Astrocyte of the spinal cord (primary cell): ENCODE data around the gene SHC3.
A peak's percentile ranks its signal among the peaks of the same experiment; 100 is the strongest.

ENCODE experiments used
- DNase-seq: peaks from one replicate; pipeline ENCODE4 v3.0.0; 2011; ENCODE audit warnings: low read depth, low spot score
- H3K4me3 ChIP-seq: 2 replicates; pipeline ENCODE4 v1.5.1; 2011; ENCODE audit warnings: low read depth, mild to moderate bottlenecking, low read length, moderate library complexity
- CTCF ChIP-seq: IDR thresholded peaks from 2 replicates; pipeline ENCODE4 v1.5.1; 2012; ENCODE audit warnings: low read depth, mild to moderate bottlenecking, low read length, inconsistent platforms
- in situ Hi-C: cut with HindIII; loops from 2 replicates; pipeline ENCODE4 v1.10.0; 2017; ENCODE audit warnings: low sequenced_read_pairs

Gene SHC3

GRCh38 chr9:89044104-89044503 lies 134.5 kb downstream of the SHC3 start:
- H3K4me3 ChIP-seq, result no peak overlapping the region
- in situ Hi-C loops, result no loop called here
- no peak for TF ChIP-seq CTCF
- no peak for DNase-seq

GRCh38 chr9:89042984-89043383 lies 135.6 kb downstream of the SHC3 start:
- DNase-seq, result no peak
- no peak for TF ChIP-seq CTCF
- H3K4me3 ChIP-seq, result no peak overlapping the region
- in situ Hi-C loops, result no loop called here

GRCh38 chr9:89039664-89040063 lies 139.0 kb downstream of the SHC3 start:
- TF ChIP-seq CTCF, result no peak
- no peak for DNase-seq
- in situ Hi-C loops, result no loop called here
- H3K4me3 ChIP-seq, result no peak overlapping the region

- TF ChIP-seq CTCF, result no peak
- in situ Hi-C loops, result no loop called here
- H3K4me3 ChIP-seq, result no peak overlapping the region
- DNase-seq, result no peak
Measured at GRCh38 chr9:89039104-89039465, 139.5 kb downstream of the SHC3 start.

GRCh38 chr9:89038382-89039103 lies 140.1 kb downstream of the SHC3 start:
- in situ Hi-C loops, result no loop called here
- no peak for TF ChIP-seq CTCF
- H3K4me3 ChIP-seq, result no peak overlapping the region
- peak; percentile 85 for DNase-seq

GRCh38 chr9:89037891-89038290 lies 140.7 kb downstream of the SHC3 start:
- in situ Hi-C loops, result no loop called here
- no peak for DNase-seq
- H3K4me3 ChIP-seq, result no peak overlapping the region
- TF ChIP-seq CTCF, result no peak
